Sigmoid colon (tissue), 4 donors: ENCODE results near the gene IRX2.

Source experiments
- CTCF ChIP-seq, 4 experiments: fragments of 450-650 bp in 3 of 4; fragments of 200-600 bp in 1 of 4; IDR thresholded peaks; one replicate each; pipeline ENCODE4 v1.5.1; 2016 to 2019; ENCODE audit warnings: antibody characterized with exemption in 4 of 4, mild to moderate bottlenecking in 3 of 4, moderate library complexity in 2 of 4
- EP300 ChIP-seq, 4 donors: sonication (generic); formaldehyde crosslinking; IDR thresholded peaks; one replicate each; pipeline ENCODE4 v1.6.1; 2017; ENCODE audit warnings: antibody characterized with exemption in 4 of 4
- POLR2A ChIP-seq, 2 donors: fragments of 450-650 bp; IDR thresholded peaks; one replicate each; pipeline ENCODE4 v1.6.1; 2016; ENCODE audit warnings: antibody characterized with exemption in 2 of 2, mild to moderate bottlenecking in 2 of 2, moderate library complexity in 2 of 2

GRCh38 chr5:2752821-2753439 is 1.5 kb upstream of the IRX2 start:
- TF ChIP-seq EP300 (IDR thresholded peaks at IDR 0.05) (no peak), CTCF (IDR thresholded peaks at IDR 0.05) (no peak), POLR2A (IDR thresholded peaks at IDR 0.05) (no peak)
